ENCODE results near the gene CRLF3. TPM values are rescaled to one million over a fixed set of nuclear protein-coding genes. Genes with fewer than 3 reads are reported as not detected.

The CRLF3 gene
- total and polyA plus RNA-seq, 2 of the 4 experiments (the other 2 are of a cell fraction) = 6.1 to 15.2 TPM

DNA sequence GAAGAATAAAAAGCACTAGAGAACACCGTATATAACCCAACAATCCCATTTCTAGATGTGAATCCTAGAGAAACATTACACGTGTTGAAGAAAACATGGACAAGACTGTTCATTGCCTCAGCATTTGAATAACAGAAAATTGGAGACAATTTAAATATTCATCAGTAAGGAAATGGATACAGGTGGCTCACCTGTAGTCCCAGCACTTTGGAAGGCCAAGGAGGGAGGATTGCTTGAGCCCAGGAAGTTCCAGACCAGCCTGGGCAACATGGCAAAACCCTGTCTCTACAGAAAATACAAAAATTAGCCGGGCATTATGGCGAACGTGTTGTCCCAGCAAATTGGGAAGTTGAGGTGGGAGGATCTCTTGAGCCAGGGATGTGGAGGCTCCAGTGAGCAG is 4.5 kb upstream of the CRLF3 start:
- WGBS, 2 experiments (ENCODE audit: extremely low coverage in 2 of 2, insufficient read length in 1 of 2) = no CpG with 5 or more reads among the region's 5 CpGs
- BruUV-seq (replicated peaks) = no TSS peak

More for the DNA sequence above, 4.5 kb upstream of the CRLF3 start:
- H3K9me3 ChIP-seq (ENCODE audit: control insufficient read depth, insufficient read depth, low read length) = no peaks in the 10 kb centered on the region
- no peak overlapping the region for H2BK20ac ChIP-seq (ENCODE audit: low read depth, low read length)
- no peak overlapping the region for H3K4ac ChIP-seq (ENCODE audit: low read depth, low read length)
- H2AK5ac ChIP-seq (ENCODE audit: low read depth, low read length) = no peak overlapping the region
- H3K9me1 ChIP-seq (ENCODE audit: insufficient read depth, low read length) = 0 out of 2 replicates have a peak, but pooled peaks cover 4% of the 10 kb centered on the region
- H2BK15ac ChIP-seq (ENCODE audit: low read depth, low read length) = no peak overlapping the region
- no peak overlapping the region for H3K27ac ChIP-seq (ENCODE audit: insufficient read depth, low read length)
- ATAC-seq (ENCODE audit: low read depth) (no peak), DNase-seq (no peak)
- no peak overlapping the region for H3K14ac ChIP-seq (replicated peaks; ENCODE audit: low read depth, low read length)
- no peaks in the 10 kb centered on the region for H3K36me3 ChIP-seq (ENCODE audit: control insufficient read depth, insufficient read depth, low read length)
- ChIA-PET CTCF (no interaction called here), POLR2A (ENCODE audit: unreplicated experiment) (no interaction called here)
- H3K23ac ChIP-seq (ENCODE audit: low read depth, low read length) = no peak overlapping the region
- no peaks in the 10 kb centered on the region for H3K4me1 ChIP-seq (ENCODE audit: control insufficient read depth, insufficient read depth, low read length)
- dilution Hi-C loops (cut with HindIII; ENCODE audit: low sequenced_read_pairs, unreplicated experiment) = no loop called here
- TF ChIP-seq RFX5 (IDR thresholded peaks at IDR 0.05; ENCODE audit: low read depth, low read length) = no peak
- TF ChIP-seq BHLHE40 (IDR thresholded peaks at IDR 0.05; ENCODE audit: low read depth, low read length) = no peak
- no peak for TF ChIP-seq CHD1 (IDR thresholded peaks at IDR 0.05; ENCODE audit: low read depth, low read length)
- TF ChIP-seq, protein P1, sequence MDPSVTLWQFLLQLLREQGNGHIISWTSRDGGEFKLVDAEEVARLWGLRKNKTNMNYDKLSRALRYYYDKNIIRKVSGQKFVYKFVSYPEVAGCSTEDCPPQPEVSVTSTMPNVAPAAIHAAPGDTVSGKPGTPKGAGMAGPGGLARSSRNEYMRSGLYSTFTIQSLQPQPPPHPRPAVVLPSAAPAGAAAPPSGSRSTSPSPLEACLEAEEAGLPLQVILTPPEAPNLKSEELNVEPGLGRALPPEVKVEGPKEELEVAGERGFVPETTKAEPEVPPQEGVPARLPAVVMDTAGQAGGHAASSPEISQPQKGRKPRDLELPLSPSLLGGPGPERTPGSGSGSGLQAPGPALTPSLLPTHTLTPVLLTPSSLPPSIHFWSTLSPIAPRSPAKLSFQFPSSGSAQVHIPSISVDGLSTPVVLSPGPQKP (IDR thresholded peaks at IDR 0.05; ENCODE audit: borderline replicate concordance, low read depth, low read length) = no peak
- no peak for TF ChIP-seq CEBPB (IDR thresholded peaks at IDR 0.05; ENCODE audit: low read depth, low read length)
- no peak for TF ChIP-seq FOS (IDR thresholded peaks at IDR 0.05; ENCODE audit: low read depth, low read length)
- no peak for TF ChIP-seq SMC3 (IDR thresholded peaks at IDR 0.05; ENCODE audit: low read depth, low read length)
- no peak for TF ChIP-seq MAZ (IDR thresholded peaks at IDR 0.05; ENCODE audit: borderline replicate concordance, low read depth, low read length)
- no peak for TF ChIP-seq NFE2L2 (IDR thresholded peaks at IDR 0.05; ENCODE audit: low read depth, low read length)
- TF ChIP-seq, protein P2, sequence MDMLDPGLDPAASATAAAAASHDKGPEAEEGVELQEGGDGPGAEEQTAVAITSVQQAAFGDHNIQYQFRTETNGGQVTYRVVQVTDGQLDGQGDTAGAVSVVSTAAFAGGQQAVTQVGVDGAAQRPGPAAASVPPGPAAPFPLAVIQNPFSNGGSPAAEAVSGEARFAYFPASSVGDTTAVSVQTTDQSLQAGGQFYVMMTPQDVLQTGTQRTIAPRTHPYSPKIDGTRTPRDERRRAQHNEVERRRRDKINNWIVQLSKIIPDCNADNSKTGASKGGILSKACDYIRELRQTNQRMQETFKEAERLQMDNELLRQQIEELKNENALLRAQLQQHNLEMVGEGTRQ (IDR thresholded peaks at IDR 0.05; ENCODE audit: low read depth, low read length) = no peak
- no peak for TF ChIP-seq MAFK (IDR thresholded peaks at IDR 0.05; ENCODE audit: low read depth, low read length)
- no peak for TF ChIP-seq RAD21 (IDR thresholded peaks at IDR 0.05; ENCODE audit: low read length)
- TF ChIP-seq MXI1 (IDR thresholded peaks at IDR 0.05; ENCODE audit: borderline replicate concordance, low read depth, low read length) = no peak
- TF ChIP-seq, protein P3, sequence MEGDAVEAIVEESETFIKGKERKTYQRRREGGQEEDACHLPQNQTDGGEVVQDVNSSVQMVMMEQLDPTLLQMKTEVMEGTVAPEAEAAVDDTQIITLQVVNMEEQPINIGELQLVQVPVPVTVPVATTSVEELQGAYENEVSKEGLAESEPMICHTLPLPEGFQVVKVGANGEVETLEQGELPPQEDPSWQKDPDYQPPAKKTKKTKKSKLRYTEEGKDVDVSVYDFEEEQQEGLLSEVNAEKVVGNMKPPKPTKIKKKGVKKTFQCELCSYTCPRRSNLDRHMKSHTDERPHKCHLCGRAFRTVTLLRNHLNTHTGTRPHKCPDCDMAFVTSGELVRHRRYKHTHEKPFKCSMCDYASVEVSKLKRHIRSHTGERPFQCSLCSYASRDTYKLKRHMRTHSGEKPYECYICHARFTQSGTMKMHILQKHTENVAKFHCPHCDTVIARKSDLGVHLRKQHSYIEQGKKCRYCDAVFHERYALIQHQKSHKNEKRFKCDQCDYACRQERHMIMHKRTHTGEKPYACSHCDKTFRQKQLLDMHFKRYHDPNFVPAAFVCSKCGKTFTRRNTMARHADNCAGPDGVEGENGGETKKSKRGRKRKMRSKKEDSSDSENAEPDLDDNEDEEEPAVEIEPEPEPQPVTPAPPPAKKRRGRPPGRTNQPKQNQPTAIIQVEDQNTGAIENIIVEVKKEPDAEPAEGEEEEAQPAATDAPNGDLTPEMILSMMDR (conservative IDR thresholded peaks at IDR 0.05; ENCODE audit: low read depth, low read length) = no peak
- TF ChIP-seq POLR2A (IDR thresholded peaks at IDR 0.05; ENCODE audit: low read depth, low read length) = no peak
- no peak for TF ChIP-seq RCOR1 (IDR thresholded peaks at IDR 0.05; ENCODE audit: insufficient replicate concordance, low read length)
- no peak overlapping the region for H3K9ac ChIP-seq (ENCODE audit: low read depth, low read length)
- H3K4me3 ChIP-seq (ENCODE audit: insufficient read depth, low read depth, low read length) = no peak overlapping the region
- H3K27me3 ChIP-seq (ENCODE audit: control insufficient read depth, insufficient read depth, low read length) = no peaks in the 10 kb centered on the region
- in situ Hi-C loops (cut with MboI; ENCODE audit: low sequenced_read_pairs) = no loop called here
- H2AK9ac ChIP-seq (replicated peaks; ENCODE audit: low read depth, low read length, poor library complexity) = no peak overlapping the region
- intact Hi-C loops (cut with micrococcal nuclease) = no loop called here
- no peak overlapping the region for H4K91ac ChIP-seq (ENCODE audit: insufficient read depth, low read depth, low read length)
- no peak overlapping the region for H4K5ac ChIP-seq (ENCODE audit: low read depth, low read length)
- H2BK5ac ChIP-seq (ENCODE audit: low read depth, low read length, poor library complexity, severe bottlenecking) = no peak overlapping the region
- H2BK120ac ChIP-seq (ENCODE audit: low read depth, low read length) = no peak overlapping the region
- no peak overlapping the region for H4K8ac ChIP-seq (ENCODE audit: low read depth in 2 of 2, low read length in 2 of 2)
- H3K18ac ChIP-seq (ENCODE audit: low read depth, low read length) = no peak overlapping the region
- H3K56ac ChIP-seq (ENCODE audit: extremely low read depth, insufficient read depth, low read length) = no peak overlapping the region
- no peak overlapping the region for H3K4me2 ChIP-seq (ENCODE audit: low read depth, low read length)
- no peak overlapping the region for H2AFZ ChIP-seq (replicated peaks; ENCODE audit: low read length, poor library complexity)
- H4K20me1 ChIP-seq (ENCODE audit: insufficient read depth, low read length) = no peaks in the 10 kb centered on the region
- peaks cover 6 to 20% of the 10 kb centered on the region in 2 experiments for H3K79me1 ChIP-seq (ENCODE audit: low read depth in 1 of 2, low read length in 2 of 2)

Measured in IMR-90 (cell line).